IMR-90 (cell line): ENCODE results near the gene ALOX15B.

Experiments used
- BHLHE40 ChIP-seq: fragments of 150-350 bp; IDR thresholded peaks from 2 replicates; pipeline ENCODE4 v1.6.1; 2016; ENCODE audit warnings: mild to moderate bottlenecking, low read depth, low read length
- CEBPB ChIP-seq: IDR thresholded peaks from 2 replicates; pipeline ENCODE4 v1.6.1; 2012; ENCODE audit warnings: low read depth, low read length, improper control_type of control experiment
- CHD1 ChIP-seq: IDR thresholded peaks from 2 replicates; pipeline ENCODE4 v1.6.1; 2012; ENCODE audit warnings: low read depth, low read length, improper control_type of control experiment
- MAZ ChIP-seq: IDR thresholded peaks from 2 replicates; pipeline ENCODE4 v1.6.1; 2012; ENCODE audit warnings: low read depth, mild to moderate bottlenecking, low read length, improper control_type of control experiment, moderate library complexity, borderline replicate concordance
- POLR2A ChIP-seq: IDR thresholded peaks from 2 replicates; pipeline ENCODE4 v1.6.1; 2012; ENCODE audit warnings: mild to moderate bottlenecking, low read depth, low read length
- RAD21 ChIP-seq: IDR thresholded peaks from 2 replicates; pipeline ENCODE4 v1.6.1; 2012; ENCODE audit warnings: low read length, improper control_type of control experiment
- RCOR1 ChIP-seq: IDR thresholded peaks from 2 replicates; pipeline ENCODE4 v1.6.1; 2012; ENCODE audit warnings: mild to moderate bottlenecking, low read length, improper control_type of control experiment; ENCODE audit not compliant: insufficient replicate concordance
- RFX5 ChIP-seq: IDR thresholded peaks from 2 replicates; pipeline ENCODE4 v1.8.0; 2012; ENCODE audit warnings: low read depth, mild to moderate bottlenecking, low read length, moderate library complexity
- SMC3 ChIP-seq: fragments of 150-350 bp; IDR thresholded peaks from 2 replicates; pipeline ENCODE4 v1.6.1; 2016; ENCODE audit warnings: low read depth, mild to moderate bottlenecking, antibody characterized with exemption, low read length, moderate library complexity
- TF ChIP-seq, protein P1 (sequence below): conservative IDR thresholded peaks from 2 replicates; pipeline ENCODE4 v1.5.1; 2012; ENCODE audit warnings: mild to moderate bottlenecking, low read depth, low read length, improper control_type of control experiment
- TF ChIP-seq, protein P2 (sequence below): fragments of 150-350 bp; IDR thresholded peaks from 2 replicates; pipeline ENCODE4 v1.6.1; 2016; ENCODE audit warnings: low read depth, mild to moderate bottlenecking, low read length, moderate library complexity, borderline replicate concordance

GRCh38 chr17:8003594-8004181 lies 35.2 kb upstream of the ALOX15B start:
- TF ChIP-seq RCOR1 (no peak), SMC3 (no peak), MAZ (no peak), POLR2A (no peak), CHD1 (no peak), RAD21 (no peak), RFX5 (no peak), BHLHE40 (no peak), CEBPB (no peak)
- TF ChIP-seq, protein P1, sequence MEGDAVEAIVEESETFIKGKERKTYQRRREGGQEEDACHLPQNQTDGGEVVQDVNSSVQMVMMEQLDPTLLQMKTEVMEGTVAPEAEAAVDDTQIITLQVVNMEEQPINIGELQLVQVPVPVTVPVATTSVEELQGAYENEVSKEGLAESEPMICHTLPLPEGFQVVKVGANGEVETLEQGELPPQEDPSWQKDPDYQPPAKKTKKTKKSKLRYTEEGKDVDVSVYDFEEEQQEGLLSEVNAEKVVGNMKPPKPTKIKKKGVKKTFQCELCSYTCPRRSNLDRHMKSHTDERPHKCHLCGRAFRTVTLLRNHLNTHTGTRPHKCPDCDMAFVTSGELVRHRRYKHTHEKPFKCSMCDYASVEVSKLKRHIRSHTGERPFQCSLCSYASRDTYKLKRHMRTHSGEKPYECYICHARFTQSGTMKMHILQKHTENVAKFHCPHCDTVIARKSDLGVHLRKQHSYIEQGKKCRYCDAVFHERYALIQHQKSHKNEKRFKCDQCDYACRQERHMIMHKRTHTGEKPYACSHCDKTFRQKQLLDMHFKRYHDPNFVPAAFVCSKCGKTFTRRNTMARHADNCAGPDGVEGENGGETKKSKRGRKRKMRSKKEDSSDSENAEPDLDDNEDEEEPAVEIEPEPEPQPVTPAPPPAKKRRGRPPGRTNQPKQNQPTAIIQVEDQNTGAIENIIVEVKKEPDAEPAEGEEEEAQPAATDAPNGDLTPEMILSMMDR, result no peak
- TF ChIP-seq, protein P2, sequence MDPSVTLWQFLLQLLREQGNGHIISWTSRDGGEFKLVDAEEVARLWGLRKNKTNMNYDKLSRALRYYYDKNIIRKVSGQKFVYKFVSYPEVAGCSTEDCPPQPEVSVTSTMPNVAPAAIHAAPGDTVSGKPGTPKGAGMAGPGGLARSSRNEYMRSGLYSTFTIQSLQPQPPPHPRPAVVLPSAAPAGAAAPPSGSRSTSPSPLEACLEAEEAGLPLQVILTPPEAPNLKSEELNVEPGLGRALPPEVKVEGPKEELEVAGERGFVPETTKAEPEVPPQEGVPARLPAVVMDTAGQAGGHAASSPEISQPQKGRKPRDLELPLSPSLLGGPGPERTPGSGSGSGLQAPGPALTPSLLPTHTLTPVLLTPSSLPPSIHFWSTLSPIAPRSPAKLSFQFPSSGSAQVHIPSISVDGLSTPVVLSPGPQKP, result no peak
